Activated CD8-positive, alpha-beta memory T cell treated with anti-CD3 and anti-CD28 coated beads, Interleukin-2, amount 50 U/mL, for 48 hours (primary cell): Measurements from ENCODE around the gene ARAP3.
A peak's percentile ranks its signal among the peaks of the same experiment; 100 is the strongest.
"Not testable (repeated sequence)": the region's sequence is repeated elsewhere in the genome, so short reads cannot be mapped to it uniquely, and the experiment has no call there.

Experiments
- DNase-seq: peaks from one replicate; pipeline ENCODE4 v3.0.0-alpha.2; 2020

Gene ARAP3

GRCh38 chr5:141637767-141638419, 44.1 kb downstream of the ARAP3 start:
- DNase-seq = peak; percentile 79

- peak; percentile 80 for DNase-seq
Observed at GRCh38 chr5:141637123-141637766, 44.8 kb downstream of the ARAP3 start.

- DNase-seq = peak; percentile 99
Observed at GRCh38 chr5:141636413-141637122, 45.5 kb downstream of the ARAP3 start, which contains the start of the genes HDAC3 and RELL2. TSS of gene HDAC3 (minus strand) at chr5:141636849. CDS start at chr5:141636790, 59 bp downstream. TSS of gene RELL2 (plus strand) at chr5:141636997. CDS start at chr5:141638226, 1,229 bp downstream.

- peak; percentile 64 for DNase-seq
Observed at GRCh38 chr5:141636106-141636412, 46.0 kb downstream of the ARAP3 start.

GRCh38 chr5:141635646-141636045, 46.4 kb downstream of the ARAP3 start:
- peak; percentile 22 for DNase-seq

- DNase-seq = peak; percentile 42
Observed at GRCh38 chr5:141634720-141635119, 47.3 kb downstream of the ARAP3 start.

- DNase-seq = peak; percentile 43
Observed at GRCh38 chr5:141633871-141634561, 48.0 kb downstream of the ARAP3 start.

- peak; percentile 7 for DNase-seq
Observed at GRCh38 chr5:141632650-141633049, 49.4 kb downstream of the ARAP3 start.

GRCh38 chr5:141630570-141631140, 51.4 kb downstream of the ARAP3 start:
- peak; percentile 13 for DNase-seq

- no peak for DNase-seq
Observed at GRCh38 chr5:141628175-141628788, 53.7 kb downstream of the ARAP3 start.

- no peak for DNase-seq
Observed at GRCh38 chr5:141623611-141624010, 58.4 kb downstream of the ARAP3 start.

GRCh38 chr5:141623186-141623585, 58.8 kb downstream of the ARAP3 start:
- DNase-seq = no peak

GRCh38 chr5:141618804-141619554, 63.1 kb downstream of the ARAP3 start, which contains the start of gene DIAPH1:
TSS of gene DIAPH1 (minus strand) at chr5:141619000. CDS start at chr5:141618914, 86 bp downstream.
- DNase-seq = peak; percentile 99

- DNase-seq = peak; percentile 76
Observed at GRCh38 chr5:141618030-141618803, 63.8 kb downstream of the ARAP3 start.

- DNase-seq = no peak
Observed at GRCh38 chr5:141617682-141618029, 64.4 kb downstream of the ARAP3 start.

GRCh38 chr5:141617128-141617527, 64.9 kb downstream of the ARAP3 start:
- no peak for DNase-seq

GRCh38 chr5:141615991-141616720, 65.9 kb downstream of the ARAP3 start:
- no peak for DNase-seq

- no peak for DNase-seq
Observed at GRCh38 chr5:141613344-141613743, 68.7 kb downstream of the ARAP3 start.

- no peak for DNase-seq
Observed at GRCh38 chr5:141611289-141611688, 70.7 kb downstream of the ARAP3 start.

- not testable (repeated sequence) for DNase-seq
Observed at GRCh38 chr5:141609921-141610320, 72.1 kb downstream of the ARAP3 start.
